Neural progenitor cell (in vitro differentiated cells): ENCODE results near the gene C1orf21. TPM values are rescaled to one million over a fixed set of nuclear protein-coding genes. Genes with fewer than 3 reads are reported as not detected.

Experiments used
- DNase-seq: peaks from one replicate; pipeline ENCODE4 v3.0.0-alpha.2; 2016; ENCODE audit warnings: low spot score
- H2AFZ ChIP-seq: fragments of 200-600 bp; sonication (generic); replicated peaks from 2 replicates; pipeline ENCODE4 v1.6.1; 2016; ENCODE audit warnings: antibody characterized with exemption
- H3F3A ChIP-seq: fragments of 200-600 bp; sonication (generic); 2 replicates; pipeline ENCODE4 v1.6.1; 2016; ENCODE audit warnings: antibody characterized with exemption, low read depth
- H3K27ac ChIP-seq: fragments of 200-600 bp; sonication (generic); 2 replicates; pipeline ENCODE4 v1.5.1; 2016; ENCODE audit warnings: mild to moderate bottlenecking
- H3K27me3 ChIP-seq: fragments of 200-600 bp; sonication (generic); 2 replicates; pipeline ENCODE4 v1.6.1; 2016; ENCODE audit warnings: mild to moderate bottlenecking, moderate library complexity
- H3K36me3 ChIP-seq: fragments of 200-600 bp; sonication (generic); 2 replicates; pipeline ENCODE4 v1.5.1; 2016
- H3K4me1 ChIP-seq: fragments of 200-600 bp; sonication (generic); 2 replicates; pipeline ENCODE4 v1.6.1; 2016; ENCODE audit warnings: mixed run types
- H3K4me2 ChIP-seq: fragments of 200-600 bp; sonication (generic); 2 replicates; pipeline ENCODE4 v1.6.1; 2016
- H3K4me3 ChIP-seq: fragments of 200-600 bp; sonication (generic); 2 replicates; pipeline ENCODE4 v1.5.1; 2016
- H3K79me2 ChIP-seq: fragments of 200-600 bp; sonication (generic); 2 replicates; pipeline ENCODE4 v1.6.1; 2016; ENCODE audit warnings: low read depth
- H3K9ac ChIP-seq: fragments of 200-600 bp; sonication (generic); 2 replicates; pipeline ENCODE4 v1.6.1; 2016
- H3K9me3 ChIP-seq: fragments of 200-600 bp; sonication (generic); 2 replicates; pipeline ENCODE4 v1.5.1; 2016; ENCODE audit warnings: low read depth
- H4K20me1 ChIP-seq: fragments of 200-600 bp; sonication (generic); 2 replicates; pipeline ENCODE4 v1.6.1; 2016; ENCODE audit warnings: low read depth
- H3K27ac Mint-ChIP-seq: 3 replicates; pipeline ENCODE4 v1.8.0; 2021; ENCODE audit warnings: mixed read lengths
- H3K27me3 Mint-ChIP-seq: 2 replicates; pipeline ENCODE4 v1.8.0; 2022; ENCODE audit warnings: low read depth, mild to moderate bottlenecking, inconsistent platforms, moderate library complexity, mixed read lengths; ENCODE audit not compliant: insufficient read depth
- H3K36me3 Mint-ChIP-seq: 3 replicates; pipeline ENCODE4 v1.8.0; 2021; ENCODE audit warnings: mixed read lengths
- H3K4me1 Mint-ChIP-seq: 3 replicates; pipeline ENCODE4 v1.8.0; 2021; ENCODE audit warnings: mixed read lengths
- H3K4me3 Mint-ChIP-seq: 3 replicates; pipeline ENCODE4 v1.8.0; 2021; ENCODE audit warnings: mild to moderate bottlenecking, moderate library complexity, mixed read lengths
- H3K9me3 Mint-ChIP-seq: 3 replicates; pipeline ENCODE4 v1.8.0; 2020; ENCODE audit warnings: mixed read lengths
- EZH2 ChIP-seq: fragments of 200-600 bp; sonication (generic); IDR thresholded peaks from 2 replicates; pipeline ENCODE4 v1.6.1; 2017; ENCODE audit warnings: antibody characterized with exemption, mild to moderate bottlenecking, moderate library complexity
- EZH2phosphoT487 ChIP-seq: fragments of 200-600 bp; sonication (generic); IDR thresholded peaks from 2 replicates; pipeline ENCODE4 v1.6.1; 2017; ENCODE audit warnings: antibody characterized with exemption
- total RNA-seq: library from RNA; depleted of rRNA; stranded (reverse); fragments of >200 nt; gene quantifications from 2 replicates; pipeline ENCODE4 v1.2.3, GENCODE V29; 2015; ENCODE audit warnings: low replicate concordance
- TF ChIP-seq, protein P1 (sequence below): fragments of 200-600 bp; sonication (generic); IDR thresholded peaks from 2 replicates; pipeline ENCODE4 v1.5.1; 2017; ENCODE audit warnings: antibody characterized with exemption, mild to moderate bottlenecking

Gene C1orf21
- total RNA-seq, 1 donor from 2014 or later: 117 TPM

DNA sequence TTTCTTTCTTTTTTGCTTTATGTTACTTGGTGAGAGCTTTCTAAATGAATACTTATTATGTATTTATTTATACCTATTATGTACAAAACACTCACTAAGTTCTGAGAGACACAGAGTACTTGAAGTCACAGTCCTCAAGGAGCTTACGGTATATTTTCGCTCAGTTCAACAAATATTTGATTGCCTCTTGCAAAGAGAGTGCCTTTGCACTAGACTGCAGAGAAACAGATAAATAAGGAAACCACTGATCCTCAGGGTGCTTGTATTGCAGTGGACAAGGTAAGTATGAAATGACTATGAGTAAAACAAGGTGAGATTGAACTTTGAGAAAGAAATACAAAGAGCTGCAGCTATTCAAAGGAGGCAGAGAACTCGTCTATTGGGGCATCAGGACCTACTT lies 123.3 kb downstream of the C1orf21 start:
- peaks cover 2% of the 10 kb centered on the region for H3K4me1 Mint-ChIP-seq
- Histone ChIP-seq H3K9ac (no peak overlapping the region), H3K4me1 (peaks cover 5% of the 10 kb centered on the region), H4K20me1 (peaks cover 17% of the 10 kb centered on the region), H3K36me3 (peaks cover 6% of the 10 kb centered on the region), H3K9me3 (no peaks in the 10 kb centered on the region), H3K4me2 (no peak overlapping the region), H3F3A (no peaks in the 10 kb centered on the region), H3K27ac (no peak overlapping the region), H3K27me3 (no peaks in the 10 kb centered on the region), H2AFZ (no peak overlapping the region), H3K79me2 (peaks cover 27% of the 10 kb centered on the region), H3K4me3 (no peak overlapping the region)
- H3K9me3 Mint-ChIP-seq: no peaks in the 10 kb centered on the region
- no peak overlapping the region for H3K4me3 Mint-ChIP-seq
- DNase-seq: no peak
- H3K27ac Mint-ChIP-seq: no peak overlapping the region
- TF ChIP-seq, protein P1, sequence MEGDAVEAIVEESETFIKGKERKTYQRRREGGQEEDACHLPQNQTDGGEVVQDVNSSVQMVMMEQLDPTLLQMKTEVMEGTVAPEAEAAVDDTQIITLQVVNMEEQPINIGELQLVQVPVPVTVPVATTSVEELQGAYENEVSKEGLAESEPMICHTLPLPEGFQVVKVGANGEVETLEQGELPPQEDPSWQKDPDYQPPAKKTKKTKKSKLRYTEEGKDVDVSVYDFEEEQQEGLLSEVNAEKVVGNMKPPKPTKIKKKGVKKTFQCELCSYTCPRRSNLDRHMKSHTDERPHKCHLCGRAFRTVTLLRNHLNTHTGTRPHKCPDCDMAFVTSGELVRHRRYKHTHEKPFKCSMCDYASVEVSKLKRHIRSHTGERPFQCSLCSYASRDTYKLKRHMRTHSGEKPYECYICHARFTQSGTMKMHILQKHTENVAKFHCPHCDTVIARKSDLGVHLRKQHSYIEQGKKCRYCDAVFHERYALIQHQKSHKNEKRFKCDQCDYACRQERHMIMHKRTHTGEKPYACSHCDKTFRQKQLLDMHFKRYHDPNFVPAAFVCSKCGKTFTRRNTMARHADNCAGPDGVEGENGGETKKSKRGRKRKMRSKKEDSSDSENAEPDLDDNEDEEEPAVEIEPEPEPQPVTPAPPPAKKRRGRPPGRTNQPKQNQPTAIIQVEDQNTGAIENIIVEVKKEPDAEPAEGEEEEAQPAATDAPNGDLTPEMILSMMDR: no peak
- no peak for TF ChIP-seq EZH2phosphoT487
- no peak for TF ChIP-seq EZH2
- H3K27me3 Mint-ChIP-seq: no peaks in the 10 kb centered on the region
- peaks cover 15% of the 10 kb centered on the region for H3K36me3 Mint-ChIP-seq

DNA sequence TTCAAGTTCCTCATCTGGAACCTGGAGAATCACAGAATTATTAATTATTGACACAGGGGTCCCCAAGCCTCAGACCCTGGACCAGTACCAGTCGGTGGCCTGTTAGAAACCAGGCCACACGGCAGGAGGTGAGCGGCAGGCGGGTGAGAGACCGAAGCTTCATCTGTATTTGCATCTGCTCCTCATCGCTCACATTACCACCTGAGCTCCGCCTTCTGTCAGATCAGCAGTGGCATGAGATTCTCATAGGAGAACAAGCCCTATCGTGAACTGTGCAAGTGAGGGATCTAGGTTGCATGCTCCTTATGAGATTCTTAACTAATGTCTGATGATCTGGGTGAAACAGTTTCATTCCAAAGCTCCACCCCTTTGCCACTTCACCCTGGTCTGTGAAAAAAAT lies 125.9 kb downstream of the C1orf21 start:
- Histone ChIP-seq H3K4me3 (no peak overlapping the region), H3K36me3 (peaks cover 6% of the 10 kb centered on the region), H2AFZ (no peak overlapping the region), H3K4me2 (no peak overlapping the region), H3K79me2 (peaks cover 3% of the 10 kb centered on the region), H3K4me1 (peaks cover under 1% of the 10 kb centered on the region), H3K27ac (no peak overlapping the region), H3K9me3 (no peaks in the 10 kb centered on the region), H3K27me3 (no peaks in the 10 kb centered on the region), H4K20me1 (no peaks in the 10 kb centered on the region), H3F3A (no peaks in the 10 kb centered on the region), H3K9ac (no peak overlapping the region)
- TF ChIP-seq, protein P1: no peak
- TF ChIP-seq EZH2phosphoT487: no peak
- no peak for TF ChIP-seq EZH2
- H3K4me3 Mint-ChIP-seq: no peak overlapping the region
- H3K36me3 Mint-ChIP-seq: peaks cover 21% of the 10 kb centered on the region
- no peaks in the 10 kb centered on the region for H3K9me3 Mint-ChIP-seq
- no peak for DNase-seq
- H3K27me3 Mint-ChIP-seq: no peaks in the 10 kb centered on the region
- H3K4me1 Mint-ChIP-seq: peaks cover 1% of the 10 kb centered on the region
- H3K27ac Mint-ChIP-seq: no peak overlapping the region

DNA sequence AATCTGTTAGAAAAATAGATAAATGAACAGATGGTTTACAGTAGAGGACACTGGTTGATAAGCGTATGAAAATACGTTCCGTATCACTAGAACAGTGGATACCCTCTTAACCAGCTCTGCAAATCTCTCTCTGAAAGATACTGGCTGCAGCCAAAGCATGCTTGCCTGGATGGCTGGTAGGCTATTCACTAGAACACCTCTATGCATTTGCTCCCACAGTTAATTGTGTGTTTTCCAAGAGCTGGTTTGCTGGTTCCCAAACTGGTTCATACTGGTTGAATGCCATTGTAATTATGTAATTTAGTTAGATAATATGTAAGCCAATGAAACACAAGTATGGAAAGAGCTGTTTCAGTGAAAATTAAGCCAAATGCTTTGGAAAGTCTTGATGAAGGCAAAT lies 126.6 kb downstream of the C1orf21 start:
- H3K27me3 ChIP-seq: no peaks in the 10 kb centered on the region
- H3K27ac Mint-ChIP-seq: no peak overlapping the region
- no peaks in the 10 kb centered on the region for H3K4me1 Mint-ChIP-seq
- H3K4me3 ChIP-seq: no peak overlapping the region
- TF ChIP-seq, protein P1: no peak
- TF ChIP-seq EZH2phosphoT487 (no peak), EZH2 (no peak)
- H3K9ac ChIP-seq: no peak overlapping the region
- H3K4me1 ChIP-seq: no peaks in the 10 kb centered on the region
- H3K4me2 ChIP-seq: no peak overlapping the region
- no peaks in the 10 kb centered on the region for H3K27me3 Mint-ChIP-seq
- H3K9me3 Mint-ChIP-seq: no peaks in the 10 kb centered on the region
- no peak overlapping the region for H2AFZ ChIP-seq
- H3F3A ChIP-seq: no peaks in the 10 kb centered on the region
- no peak for DNase-seq
- peaks cover 21% of the 10 kb centered on the region for H3K36me3 Mint-ChIP-seq
- no peak overlapping the region for H3K4me3 Mint-ChIP-seq
- peaks cover 1% of the 10 kb centered on the region for H4K20me1 ChIP-seq
- no peaks in the 10 kb centered on the region for H3K9me3 ChIP-seq
- H3K79me2 ChIP-seq: no peaks in the 10 kb centered on the region
- H3K36me3 ChIP-seq: no peaks in the 10 kb centered on the region
- H3K27ac ChIP-seq: no peak overlapping the region
